HG03066 (cell line): ENCODE results near the gene SAMD8.

Source experiments
- ATAC-seq: cut with Tn5 transposase; IDR thresholded peaks from one replicate; pipeline ENCODE4 v1.9.1; 2021; ENCODE audit warnings: low read depth; ENCODE audit not compliant: unreplicated experiment

The SAMD8 gene

GRCh38 chr10:75111365-75111906 is at the start of gene SAMD8:
SAMD8 (plus strand) TSS chr10:75111656; CDS start chr10:75150529, 38,873 bp downstream.
- ATAC-seq = peak; percentile 74

- no peak for ATAC-seq
Measured at GRCh38 chr10:75061709-75062505, 49.5 kb upstream of the SAMD8 start.

- no peak for ATAC-seq
Measured at GRCh38 chr10:75062506-75063299, 48.8 kb upstream of the SAMD8 start.

- ATAC-seq = no peak
Measured at GRCh38 chr10:75063461-75064230, 47.8 kb upstream of the SAMD8 start.

- ATAC-seq = no peak
Measured at GRCh38 chr10:75065076-75065475, 46.4 kb upstream of the SAMD8 start.

GRCh38 chr10:75066271-75066670 is 45.2 kb upstream of the SAMD8 start:
- ATAC-seq = no peak

GRCh38 chr10:75067272-75067671 is 44.2 kb upstream of the SAMD8 start:
- ATAC-seq = no peak

- no peak for ATAC-seq
Measured at GRCh38 chr10:75068523-75068922, 42.9 kb upstream of the SAMD8 start.

- no peak for ATAC-seq
Measured at GRCh38 chr10:75070476-75070875, 41.0 kb upstream of the SAMD8 start.

GRCh38 chr10:75070961-75071428 is 40.5 kb upstream of the SAMD8 start:
- no peak for ATAC-seq

GRCh38 chr10:75071756-75072155 is 39.7 kb upstream of the SAMD8 start:
- no peak for ATAC-seq

GRCh38 chr10:75072727-75073126 is 38.7 kb upstream of the SAMD8 start:
- no peak for ATAC-seq

GRCh38 chr10:75073442-75073841 is 38.0 kb upstream of the SAMD8 start:
- no peak for ATAC-seq

GRCh38 chr10:75074711-75075445 is 36.6 kb upstream of the SAMD8 start:
- no peak for ATAC-seq

- no peak for ATAC-seq
Measured at GRCh38 chr10:75076348-75076747, 35.1 kb upstream of the SAMD8 start.

GRCh38 chr10:75079436-75080083 is 31.9 kb upstream of the SAMD8 start:
- ATAC-seq = no peak

GRCh38 chr10:75080554-75080953 is 30.9 kb upstream of the SAMD8 start:
- ATAC-seq = no peak

GRCh38 chr10:75081379-75081778 is 30.1 kb upstream of the SAMD8 start:
- ATAC-seq = no peak
